ENCODE measurements around the gene TGFBR3L.

The TGFBR3L gene

GRCh38 chr19:7873304-7874075 lies 41.1 kb upstream of the TGFBR3L start:
- Histone ChIP-seq H3K4me2 (no peak overlapping the region), H3K79me2 (ENCODE audit: insufficient read depth, low read depth) (no peaks in the 10 kb centered on the region), H3K36me3 (ENCODE audit: insufficient read depth) (no peaks in the 10 kb centered on the region), H3K27ac (no peak overlapping the region), H3K4me1 (ENCODE audit: low read depth, poor library complexity, severe bottlenecking) (peaks cover 22% of the 10 kb centered on the region), H3K27me3 (ENCODE audit: insufficient read depth, low read depth) (no peaks in the 10 kb centered on the region; the same call in 1 of the 2 replicates), H3K4me3 (IDR thresholded peaks at IDR 0.05; ENCODE audit: insufficient read depth, low read depth, low read length) (no peak overlapping the region), H4K20me1 (ENCODE audit: insufficient read depth) (no peaks in the 10 kb centered on the region), H3K9ac (no peak overlapping the region), H2AFZ (ENCODE audit: low read depth) (no peak overlapping the region)
- TF ChIP-seq CTCF (conservative IDR thresholded peaks at IDR 0.05; ENCODE audit: low read depth, low read length): no peak

GRCh38 chr19:7874076-7874896 lies 40.3 kb upstream of the TGFBR3L start, which contains the start of gene PRR36:
PRR36 (minus strand) TSS chr19:7874390; CDS start chr19:7873689, 701 bp downstream.
- H3K4me1 ChIP-seq (ENCODE audit: low read depth, poor library complexity, severe bottlenecking): peaks cover 22% of the 10 kb centered on the region
- no peak within 1 kb of the TSS for H2AFZ ChIP-seq (ENCODE audit: low read depth)
- H3K9ac ChIP-seq: no peak within 1 kb of the TSS

GRCh38 chr19:7874897-7875273 lies 39.7 kb upstream of the TGFBR3L start:
- Histone ChIP-seq H3K4me3 (IDR thresholded peaks at IDR 0.05; ENCODE audit: insufficient read depth, low read depth, low read length) (no peak overlapping the region), H3K27ac (no peak overlapping the region), H3K9ac (no peak overlapping the region), H2AFZ (ENCODE audit: low read depth) (no peak overlapping the region), H3K27me3 (ENCODE audit: insufficient read depth, low read depth) (no peaks in the 10 kb centered on the region; the same call in 1 of the 2 replicates), H3K4me2 (no peak overlapping the region), H4K20me1 (ENCODE audit: insufficient read depth) (no peaks in the 10 kb centered on the region), H3K4me1 (ENCODE audit: low read depth, poor library complexity, severe bottlenecking) (peaks cover 22% of the 10 kb centered on the region), H3K79me2 (ENCODE audit: insufficient read depth, low read depth) (no peaks in the 10 kb centered on the region), H3K36me3 (ENCODE audit: insufficient read depth) (no peaks in the 10 kb centered on the region)
- no peak for TF ChIP-seq CTCF (conservative IDR thresholded peaks at IDR 0.05; ENCODE audit: low read depth, low read length)

More at GRCh38 chr19:7874076-7874896, 40.3 kb upstream of the TGFBR3L start, which contains the start of gene PRR36:
- no peaks in the 10 kb centered on the region; the same call in 1 of the 2 replicates for H3K27me3 ChIP-seq (ENCODE audit: insufficient read depth, low read depth)
- no peak within 1 kb of the TSS for H3K27ac ChIP-seq
- no peak for TF ChIP-seq CTCF (conservative IDR thresholded peaks at IDR 0.05; ENCODE audit: low read depth, low read length)
- H3K36me3 ChIP-seq (ENCODE audit: insufficient read depth): no peaks in the 10 kb centered on the region
- H3K4me2 ChIP-seq: no peak within 1 kb of the TSS
- no peak within 1 kb of the TSS for H3K4me3 ChIP-seq (IDR thresholded peaks at IDR 0.05; ENCODE audit: insufficient read depth, low read depth, low read length)
- no peaks in the 10 kb centered on the region for H3K79me2 ChIP-seq (ENCODE audit: insufficient read depth, low read depth)
- H4K20me1 ChIP-seq (ENCODE audit: insufficient read depth): no peaks in the 10 kb centered on the region

GRCh38 chr19:7877249-7877836 lies 37.3 kb upstream of the TGFBR3L start:
- Histone ChIP-seq H3K36me3 (ENCODE audit: insufficient read depth) (no peaks in the 10 kb centered on the region), H3K4me2 (no peak overlapping the region), H3K4me3 (IDR thresholded peaks at IDR 0.05; ENCODE audit: insufficient read depth, low read depth, low read length) (no peak overlapping the region), H3K4me1 (ENCODE audit: low read depth, poor library complexity, severe bottlenecking) (peaks cover 8% of the 10 kb centered on the region), H4K20me1 (ENCODE audit: insufficient read depth) (no peaks in the 10 kb centered on the region), H3K79me2 (ENCODE audit: insufficient read depth, low read depth) (no peaks in the 10 kb centered on the region), H3K9ac (no peak overlapping the region), H2AFZ (ENCODE audit: low read depth) (no peak overlapping the region), H3K27me3 (ENCODE audit: insufficient read depth, low read depth) (no peaks in the 10 kb centered on the region; the same call in 1 of the 2 replicates), H3K27ac (no peak overlapping the region)
- TF ChIP-seq CTCF (conservative IDR thresholded peaks at IDR 0.05; ENCODE audit: low read depth, low read length): no peak

Measured in KMS-11 (cell line).